Suprapubic skin (tissue), 4 donors: ENCODE data around the gene ITGA8. TPM values are rescaled to one million over a fixed set of nuclear protein-coding genes. Genes with fewer than 3 reads are reported as not detected.

ENCODE experiments used
- DNase-seq, 2 donors: peaks; one replicate each; pipeline ENCODE4 v3.0.0-alpha.2; 2019; ENCODE audit warnings: low spot score in 2 of 2
- H3K27ac ChIP-seq: fragments of 200-600 bp; sonication (generic); one replicate; pipeline ENCODE4 v1.5.1; 2019
- H3K27me3 ChIP-seq: fragments of 200-600 bp; sonication (generic); one replicate; pipeline ENCODE4 v1.5.1; 2019
- H3K36me3 ChIP-seq: fragments of 200-600 bp; sonication (generic); one replicate; pipeline ENCODE4 v1.5.1; 2019
- H3K4me1 ChIP-seq: fragments of 200-600 bp; sonication (generic); one replicate; pipeline ENCODE4 v1.5.1; 2019
- H3K4me3 ChIP-seq: fragments of 200-600 bp; sonication (generic); one replicate; pipeline ENCODE4 v1.5.1; 2019; ENCODE audit warnings: mild to moderate bottlenecking
- H3K9me3 ChIP-seq: fragments of 200-600 bp; sonication (generic); one replicate; pipeline ENCODE4 v1.5.1; 2019
- EP300 ChIP-seq: sonication (generic); formaldehyde crosslinking; IDR thresholded peaks from one replicate; pipeline ENCODE4 v1.6.1; 2017; ENCODE audit warnings: antibody characterized with exemption
- POLR2A ChIP-seq, 2 donors: fragments of 450-650 bp; IDR thresholded peaks; one replicate each; pipeline ENCODE4 v1.6.1; 2017; ENCODE audit warnings: antibody characterized with exemption in 2 of 2, mild to moderate bottlenecking in 2 of 2, moderate library complexity in 2 of 2
- POLR2AphosphoS5 ChIP-seq, 3 donors: sonication (generic); formaldehyde crosslinking; IDR thresholded peaks; one replicate each; pipeline ENCODE4 v1.6.1; 2017; ENCODE audit warnings: antibody characterized with exemption in 3 of 3
- WGBS: methylation state at CpG from one replicate; pipeline ENCODE4 v1.1.5; 2018; 5-methylcytosine and 5-hydroxymethylcytosine counted together
- total RNA-seq, 4 donors: library from RNA; depleted of rRNA; stranded (reverse); fragments of >200 nt; gene quantifications; one replicate each; pipeline ENCODE4 v1.1.0, GENCODE V29; 2016
- TF ChIP-seq, protein P1 (sequence below), 2 donors: fragments of 200-600 bp in 1 of 2; fragments of 450-650 bp in 1 of 2; sonication (generic) in 1 of 2; IDR thresholded peaks; one replicate each; pipeline ENCODE4 v1.5.1; 2016 to 2019; ENCODE audit warnings: antibody characterized with exemption in 2 of 2, mild to moderate bottlenecking in 1 of 2, moderate library complexity in 1 of 2

The ITGA8 gene
- total RNA-seq, 4 donors from 2014 or later = 1.9 to 4.7 (median 2.5) TPM

DNA sequence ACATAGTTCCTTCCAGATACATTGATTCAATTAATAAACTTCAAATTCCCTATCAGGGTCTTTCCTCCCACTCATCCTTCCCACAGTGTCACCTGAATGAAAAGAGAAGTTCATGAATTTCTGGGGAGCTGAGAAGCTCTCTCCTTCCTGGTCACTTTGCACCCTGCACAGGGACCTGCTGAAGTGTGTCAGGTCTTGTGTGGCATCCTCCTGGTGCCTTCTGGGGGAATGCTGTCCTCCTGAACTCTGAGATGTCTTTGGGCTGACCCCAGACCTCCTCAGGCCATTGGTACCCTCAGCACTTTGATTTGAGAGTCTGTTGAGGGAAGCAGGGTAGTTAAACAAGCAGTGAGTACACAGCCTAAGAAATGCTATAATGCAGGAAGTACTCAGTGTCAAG lies 39.5 kb upstream of the ITGA8 start:
- Histone ChIP-seq H3K36me3 (no peaks in the 10 kb centered on the region), H3K27me3 (no peaks in the 10 kb centered on the region), H3K4me3 (no peak overlapping the region), H3K27ac (no peak overlapping the region), H3K4me1 (no peaks in the 10 kb centered on the region), H3K9me3 (no peaks in the 10 kb centered on the region)
- no peak for DNase-seq
- no peak for TF ChIP-seq EP300
- TF ChIP-seq, protein P1, sequence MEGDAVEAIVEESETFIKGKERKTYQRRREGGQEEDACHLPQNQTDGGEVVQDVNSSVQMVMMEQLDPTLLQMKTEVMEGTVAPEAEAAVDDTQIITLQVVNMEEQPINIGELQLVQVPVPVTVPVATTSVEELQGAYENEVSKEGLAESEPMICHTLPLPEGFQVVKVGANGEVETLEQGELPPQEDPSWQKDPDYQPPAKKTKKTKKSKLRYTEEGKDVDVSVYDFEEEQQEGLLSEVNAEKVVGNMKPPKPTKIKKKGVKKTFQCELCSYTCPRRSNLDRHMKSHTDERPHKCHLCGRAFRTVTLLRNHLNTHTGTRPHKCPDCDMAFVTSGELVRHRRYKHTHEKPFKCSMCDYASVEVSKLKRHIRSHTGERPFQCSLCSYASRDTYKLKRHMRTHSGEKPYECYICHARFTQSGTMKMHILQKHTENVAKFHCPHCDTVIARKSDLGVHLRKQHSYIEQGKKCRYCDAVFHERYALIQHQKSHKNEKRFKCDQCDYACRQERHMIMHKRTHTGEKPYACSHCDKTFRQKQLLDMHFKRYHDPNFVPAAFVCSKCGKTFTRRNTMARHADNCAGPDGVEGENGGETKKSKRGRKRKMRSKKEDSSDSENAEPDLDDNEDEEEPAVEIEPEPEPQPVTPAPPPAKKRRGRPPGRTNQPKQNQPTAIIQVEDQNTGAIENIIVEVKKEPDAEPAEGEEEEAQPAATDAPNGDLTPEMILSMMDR (IDR thresholded peaks at IDR 0.05) = no peak
- no peak for TF ChIP-seq POLR2AphosphoS5 (IDR thresholded peaks at IDR 0.05)
- TF ChIP-seq POLR2A (IDR thresholded peaks at IDR 0.05) = no peak

DNA sequence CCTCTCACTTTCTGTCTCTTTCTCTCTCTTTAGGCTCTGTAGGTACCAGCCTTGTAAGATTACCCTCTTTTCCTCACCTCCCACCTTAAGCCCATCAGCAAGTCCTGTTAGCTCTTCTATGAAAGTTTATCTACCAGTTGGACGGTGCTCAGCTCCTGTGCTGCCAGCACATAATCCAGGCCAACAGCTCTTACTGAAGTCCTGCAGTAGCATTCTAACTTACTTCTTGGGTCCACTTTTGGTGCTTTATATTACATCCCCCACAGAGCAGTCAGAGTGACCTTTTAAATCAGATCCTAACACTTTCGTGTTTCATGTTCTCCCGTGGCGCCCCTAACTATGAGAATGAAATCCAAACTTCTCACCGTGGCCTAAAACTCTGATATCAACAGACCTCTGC lies 38.9 kb upstream of the ITGA8 start:
- 82% methylated on average over 5 of the region's 5 CpGs for WGBS
- DNase-seq = no peak

DNA sequence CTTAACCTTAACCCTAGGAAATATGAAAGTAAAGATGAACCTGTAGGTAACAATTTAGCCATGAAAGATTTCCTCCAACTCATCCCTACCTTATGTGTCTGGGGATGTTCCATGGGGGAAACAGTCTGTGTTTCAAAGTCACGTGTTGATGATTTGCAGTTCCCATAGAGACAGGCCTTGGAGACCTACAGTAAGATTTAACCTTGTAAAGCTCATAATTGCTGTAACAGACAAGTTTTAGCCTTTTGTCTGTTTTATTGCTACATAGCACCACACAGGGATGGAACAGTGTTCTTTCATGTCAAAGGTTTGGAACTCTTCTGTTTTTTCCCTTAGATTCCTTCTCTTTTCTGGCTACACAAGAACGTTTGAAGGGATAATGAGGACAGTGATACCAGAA lies 35.2 kb upstream of the ITGA8 start:
- no peaks in the 10 kb centered on the region for H3K4me1 ChIP-seq
- H3K36me3 ChIP-seq = no peaks in the 10 kb centered on the region
- H3K27ac ChIP-seq = no peak overlapping the region
- WGBS = 24% methylated on average over 2 of the region's 2 CpGs
- H3K4me3 ChIP-seq = no peak overlapping the region
- H3K9me3 ChIP-seq = no peaks in the 10 kb centered on the region
- TF ChIP-seq EP300 (no peak), POLR2A (IDR thresholded peaks at IDR 0.05) (no peak), POLR2AphosphoS5 (IDR thresholded peaks at IDR 0.05) (no peak)
- TF ChIP-seq, protein P1 (IDR thresholded peaks at IDR 0.05) = no peak
- no peaks in the 10 kb centered on the region for H3K27me3 ChIP-seq
- DNase-seq = no peak

More for the DNA sequence above, 38.9 kb upstream of the ITGA8 start:
- Histone ChIP-seq H3K4me1 (no peaks in the 10 kb centered on the region), H3K9me3 (no peaks in the 10 kb centered on the region), H3K36me3 (no peaks in the 10 kb centered on the region), H3K27ac (no peak overlapping the region), H3K4me3 (no peak overlapping the region), H3K27me3 (no peaks in the 10 kb centered on the region)
- TF ChIP-seq, protein P1 (IDR thresholded peaks at IDR 0.05) = no peak
- TF ChIP-seq POLR2A (IDR thresholded peaks at IDR 0.05) = no peak
- no peak for TF ChIP-seq EP300
- TF ChIP-seq POLR2AphosphoS5 (IDR thresholded peaks at IDR 0.05) = no peak

DNA sequence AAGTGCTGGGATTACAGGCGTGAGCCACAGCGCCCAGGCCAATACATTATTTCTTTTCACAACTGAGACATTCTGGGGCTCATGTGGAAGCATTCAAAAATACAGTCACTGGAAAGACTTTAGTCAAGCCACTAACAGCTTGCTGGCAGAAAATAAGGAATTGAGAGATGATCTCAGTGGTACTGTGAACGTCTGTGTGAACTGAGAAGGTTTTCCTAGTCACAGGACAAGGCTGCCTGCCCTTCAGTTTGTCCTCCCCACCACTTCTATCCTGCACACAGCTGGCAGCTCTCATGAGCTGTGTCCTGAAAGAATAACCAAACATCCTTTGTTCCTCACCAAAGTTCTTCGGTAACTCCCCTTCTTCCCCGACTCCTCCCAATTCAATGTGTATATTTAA lies 31.3 kb upstream of the ITGA8 start:
- no peaks in the 10 kb centered on the region for H3K9me3 ChIP-seq

DNA sequence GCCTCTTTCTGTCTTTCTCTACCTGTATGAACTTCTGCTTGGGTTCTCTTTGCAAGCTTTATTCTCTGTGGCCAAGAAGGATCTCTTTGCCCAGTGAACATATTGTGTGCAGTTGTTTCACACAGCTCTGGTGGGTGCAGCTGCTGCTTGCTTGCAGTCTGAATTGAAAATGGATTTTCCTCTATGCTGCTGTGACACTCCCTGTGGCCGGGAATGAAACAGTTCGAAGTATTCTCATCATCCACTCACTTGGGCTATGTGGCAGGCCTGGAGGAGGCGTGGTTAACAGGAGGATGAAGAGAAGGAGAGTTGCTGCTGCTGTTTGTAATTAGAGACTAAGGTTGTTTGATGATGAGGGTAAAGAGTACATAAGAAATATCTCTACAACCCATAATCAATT lies 28.4 kb upstream of the ITGA8 start:
- Histone ChIP-seq H3K4me1 (no peaks in the 10 kb centered on the region), H3K27me3 (no peaks in the 10 kb centered on the region), H3K27ac (no peak overlapping the region), H3K4me3 (no peak overlapping the region), H3K36me3 (no peaks in the 10 kb centered on the region), H3K9me3 (no peaks in the 10 kb centered on the region)
- TF ChIP-seq POLR2AphosphoS5 (IDR thresholded peaks at IDR 0.05) (no peak), EP300 (no peak)
- TF ChIP-seq, protein P1 (IDR thresholded peaks at IDR 0.05) = no peak
- no peak for DNase-seq
- WGBS = 46% methylated on average over 3 of the region's 3 CpGs

More for the DNA sequence above, 31.3 kb upstream of the ITGA8 start:
- TF ChIP-seq POLR2A (IDR thresholded peaks at IDR 0.05) = no peak
- TF ChIP-seq POLR2AphosphoS5 (IDR thresholded peaks at IDR 0.05) = no peak
- TF ChIP-seq EP300 = no peak
- TF ChIP-seq, protein P1 (IDR thresholded peaks at IDR 0.05) = no peak
- Histone ChIP-seq H3K4me3 (no peak overlapping the region), H3K27me3 (no peaks in the 10 kb centered on the region), H3K27ac (no peak overlapping the region), H3K36me3 (no peaks in the 10 kb centered on the region), H3K4me1 (no peaks in the 10 kb centered on the region)
- WGBS = 58% methylated on average over 5 of the region's 5 CpGs
- no peak for DNase-seq
